Mammary epithelial cell (primary cell): Measurements from ENCODE around the gene SIK3.

Experiments
- CTCF ChIP-seq, 2 donors: IDR thresholded peaks in 1 of 2; conservative IDR thresholded peaks in 1 of 2; 2 replicates each; pipeline ENCODE4 v1.5.1; 2011 to 2012; ENCODE audit warnings: inconsistent platforms in 2 of 2, low read length in 2 of 2, mild to moderate bottlenecking in 2 of 2, control low read depth in 1 of 2, low read depth in 1 of 2; ENCODE audit not compliant: insufficient read depth in 1 of 2; ENCODE audit errors: extremely low read depth in 1 of 2
- EZH2 ChIP-seq: IDR thresholded peaks from 2 replicates; pipeline ENCODE4 v1.6.1; 2012; ENCODE audit warnings: low read length, inconsistent platforms, borderline replicate concordance

DNA sequence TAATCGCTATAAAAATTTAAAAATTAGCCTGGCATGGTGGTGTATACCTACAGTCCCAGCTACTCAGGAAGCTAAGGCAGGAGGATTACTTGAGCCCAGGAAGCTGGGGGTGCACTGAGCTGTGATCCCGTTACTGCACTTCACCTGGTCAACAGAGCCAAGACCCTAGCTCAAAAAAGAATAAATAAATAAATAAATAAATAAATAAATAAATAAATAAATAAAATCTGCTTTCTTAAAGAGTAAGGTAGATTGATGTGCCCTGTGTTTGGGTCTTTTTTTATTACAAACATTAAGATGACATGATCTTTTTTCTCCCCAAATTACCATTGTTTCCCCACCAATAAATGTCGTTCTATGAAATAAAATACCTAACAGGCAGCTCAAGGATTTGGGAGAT is 146.5 kb downstream of the SIK3 start:
- no peak for TF ChIP-seq CTCF (conservative IDR thresholded peaks at IDR 0.05 in 1 of 2, IDR thresholded peaks at IDR 0.05 in 1 of 2; ENCODE audit: extremely low read depth in 1 of 2, insufficient read depth in 1 of 2, low read depth in 1 of 2, low read length in 2 of 2)
- no peak for TF ChIP-seq EZH2
